HCT116 (cell line): ENCODE measurements around the gene DYNLRB2. TPM values are rescaled to one million over a fixed set of nuclear protein-coding genes. Genes with fewer than 3 reads are reported as not detected.

ENCODE experiments used
- ATAC-seq: fragments of 200-7000 bp; cut with Tn5 transposase; 2 replicates; pipeline ENCODE4 v1.9.1; 2020; ENCODE audit warnings: mild to moderate bottlenecking, moderate library complexity
- Bru-seq: library from RNA; stranded (reverse); fragments of 400-500 nt; gene quantifications from one replicate; lab custom pipeline; 2021; lab: Mats Ljungman, UMichigan
- BruChase-seq, 2 experiments: library from RNA; stranded (reverse); fragments of 400-500 nt; gene quantifications; one replicate each; lab custom pipeline; 2021; lab: Mats Ljungman, UMichigan
- BruUV-seq: library from RNA; stranded (reverse); fragments of 400-500 nt; replicated peaks from 2 replicates; lab custom pipeline; 2021; lab: Mats Ljungman, UMichigan
- CTCF ChIA-PET: fragments of 300-600 bp; sonication (Branson Sonifier 250); formaldehyde crosslinking; loops from one replicate; lab custom pipeline; 2021; ENCODE audit warnings: antibody characterized with exemption; lab: Charles Lee
- POLR2A ChIA-PET: fragments of 300-600, 350-600 bp; sonication (Branson Sonifier 250); formaldehyde crosslinking; loops from one replicate; lab custom pipeline; 2021; ENCODE audit warnings: antibody characterized with exemption; lab: Charles Lee
- RAD21 ChIA-PET, 2 experiments: fragments of 300-600 bp; sonication (Branson Sonifier 250); formaldehyde crosslinking; loops; one replicate each; lab custom pipeline; 2023; ENCODE audit warnings: low total read pairs in 2 of 2; ENCODE audit not compliant: uncharacterized antibody in 2 of 2, unreplicated experiment in 2 of 2, low non-redundant PET in 1 of 2; lab: Charles Lee
- DNase-seq: peaks from one replicate; pipeline ENCODE4 v3.0.0-alpha.2; 2010; ENCODE audit warnings: low read depth, low spot score
- H2AFZ ChIP-seq: fragments of 200-600 bp; shearing (Covaris generic), sonication (generic); 2 replicates; pipeline ENCODE4 v1.6.1; 2017; ENCODE audit warnings: low read depth, mixed run types, mixed read lengths, antibody characterized with exemption, low read length; ENCODE audit not compliant: poor library complexity, severe bottlenecking
- H3K27ac ChIP-seq: 2 replicates; pipeline ENCODE4 v1.5.1; 2012; ENCODE audit warnings: low read depth, low read length
- H3K27me3 ChIP-seq: fragments of 200-600 bp; sonication (generic); 2 replicates; pipeline ENCODE4 v1.6.1; 2016; ENCODE audit warnings: mixed run types, low read length, mixed read lengths; ENCODE audit not compliant: insufficient read depth
- H3K36me3 ChIP-seq, 2 experiments: fragments of 200-500 bp in 1 of 2; fragments of 200-600 bp in 1 of 2; sonication (Bioruptor generic) in 1 of 2; sonication (generic) in 1 of 2; 2 replicates each; pipeline versions ENCODE4 v1.5.1 to v1.6.1; 2014 to 2016; ENCODE audit warnings: low read length in 2 of 2, inconsistent platforms in 1 of 2, mixed read lengths in 1 of 2, mixed run types in 1 of 2; ENCODE audit not compliant: insufficient read depth in 2 of 2, control insufficient read depth in 1 of 2
- H3K4me1 ChIP-seq, 2 experiments: fragments of 200-600 bp in 1 of 2; sonication (generic) in 1 of 2; 2 replicates each; pipeline versions ENCODE4 v1.5.1 to v1.6.1; 2012 to 2017; ENCODE audit warnings: low read length in 2 of 2, inconsistent platforms in 1 of 2, mild to moderate bottlenecking in 1 of 2, mixed read lengths in 1 of 2, mixed run types in 1 of 2, moderate library complexity in 1 of 2; ENCODE audit not compliant: insufficient read depth in 2 of 2, control insufficient read depth in 1 of 2
- H3K4me2 ChIP-seq: fragments of 200-600 bp; sonication (generic); 2 replicates; pipeline ENCODE4 v1.6.1; 2017; ENCODE audit warnings: mixed run types, low read length, mixed read lengths
- H3K4me3 ChIP-seq, 2 experiments: fragments of 200-600 bp in 1 of 2; sonication (generic) in 1 of 2; replicated peaks in 1 of 2; 2 replicates each; pipeline ENCODE4 v1.5.1; 2011 to 2016; ENCODE audit warnings: low read length in 2 of 2, control low read depth in 1 of 2, low read depth in 1 of 2, mild to moderate bottlenecking in 1 of 2, mixed read lengths in 1 of 2, mixed run types in 1 of 2
- H3K79me2 ChIP-seq: fragments of 200-600 bp; sonication (generic); 2 replicates; pipeline ENCODE4 v1.6.1; 2017; ENCODE audit warnings: mild to moderate bottlenecking, mixed run types, low read length, moderate library complexity, mixed read lengths; ENCODE audit not compliant: insufficient read depth
- H3K9ac ChIP-seq: fragments of 200-600 bp; sonication (generic); 2 replicates; pipeline ENCODE4 v1.6.1; 2016; ENCODE audit warnings: low read length, mixed read lengths
- H3K9me2 ChIP-seq: fragments of 200-600 bp; sonication (generic), shearing (Covaris generic); 2 replicates; pipeline ENCODE4 v1.6.1; 2017; ENCODE audit warnings: mixed run types, mild to moderate bottlenecking, moderate library complexity; ENCODE audit not compliant: insufficient read depth
- H3K9me3 ChIP-seq, 2 experiments: fragments of 200-500 bp in 1 of 2; fragments of 200-600 bp in 1 of 2; sonication (Bioruptor generic) in 1 of 2; sonication (generic) in 1 of 2; 2 replicates each; pipeline ENCODE4 v1.6.1; 2014 to 2017; ENCODE audit warnings: low read length in 2 of 2, mixed read lengths in 2 of 2, inconsistent platforms in 1 of 2, low read depth in 1 of 2, mild to moderate bottlenecking in 1 of 2, mixed run types in 1 of 2, moderate library complexity in 1 of 2; ENCODE audit not compliant: control insufficient read depth in 1 of 2, insufficient read depth in 1 of 2
- H4K20me1 ChIP-seq: fragments of 200-600 bp; sonication (generic), shearing (Covaris generic); 2 replicates; pipeline ENCODE4 v1.6.1; 2017; ENCODE audit warnings: mixed run types, mild to moderate bottlenecking, moderate library complexity; ENCODE audit not compliant: insufficient read depth
- CBX3 ChIP-seq: IDR thresholded peaks from 2 replicates; pipeline ENCODE4 v1.6.1; 2012; ENCODE audit warnings: low read depth
- CEBPB ChIP-seq: IDR thresholded peaks from 2 replicates; pipeline ENCODE4 v1.6.1; 2012; ENCODE audit warnings: low read depth
- ELF1 ChIP-seq: IDR thresholded peaks from 2 replicates; pipeline ENCODE4 v1.6.1; 2012; ENCODE audit warnings: low read depth, borderline replicate concordance
- EZH2 ChIP-seq: fragments of 200-600 bp; sonication (generic); IDR thresholded peaks from 2 replicates; pipeline ENCODE4 v1.6.1; 2017; ENCODE audit warnings: antibody characterized with exemption, mixed run types
- FOSL1 ChIP-seq: IDR thresholded peaks from 2 replicates; pipeline ENCODE4 v1.6.1; 2012; ENCODE audit warnings: low read depth
- JUND ChIP-seq: IDR thresholded peaks from 2 replicates; pipeline ENCODE4 v1.6.1; 2012
- POLR2A ChIP-seq: IDR thresholded peaks from 2 replicates; pipeline ENCODE4 v1.7.0; 2011; ENCODE audit warnings: borderline replicate concordance; ENCODE audit not compliant: insufficient read depth, insufficient read length; ENCODE audit errors: extremely low read depth
- POLR2AphosphoS5 ChIP-seq: IDR thresholded peaks from 2 replicates; pipeline ENCODE4 v1.6.1; 2011; ENCODE audit warnings: mild to moderate bottlenecking, low read depth, low read length, moderate library complexity
- SIN3A ChIP-seq: IDR thresholded peaks from 2 replicates; pipeline ENCODE4 v1.6.1; 2012; ENCODE audit warnings: low read depth
- SP1 ChIP-seq: IDR thresholded peaks from 2 replicates; pipeline ENCODE4 v1.6.1; 2012; ENCODE audit warnings: low read depth
- SRF ChIP-seq: IDR thresholded peaks from 2 replicates; pipeline ENCODE4 v1.6.1; 2012; ENCODE audit warnings: low read depth
- TCF7L2 ChIP-seq: IDR thresholded peaks from 2 replicates; pipeline ENCODE4 v1.7.0; 2011; ENCODE audit warnings: borderline replicate concordance, inconsistent platforms; ENCODE audit not compliant: insufficient read depth, insufficient read length; ENCODE audit errors: extremely low read depth
- ZFX ChIP-seq: fragments of 450-650 bp; IDR thresholded peaks from 2 replicates; pipeline ENCODE4 v1.6.1; 2017
- ZNF274 ChIP-seq: fragments of 200-500 bp; sonication (Bioruptor generic); IDR thresholded peaks from 2 replicates; pipeline ENCODE4 v1.6.1; 2014; ENCODE audit warnings: mild to moderate bottlenecking, low read depth, low read length, inconsistent platforms
- intact Hi-C: fragments of 100-400 bp; cut with micrococcal nuclease; formaldehyde crosslinking; loops from 2 replicates; pipeline ENCODE4 v1.10.0; 2022
- long read RNA-seq: library from polyadenylated mRNA; unstranded; transcript quantifications from one replicate; pipeline ENCODE4 v2.0.0, GENCODE V29; 2021; ENCODE audit not compliant: unreplicated experiment
- polyA plus RNA-seq: library from polyadenylated mRNA; unstranded; fragments of >200 nt; gene quantifications from 2 replicates; pipeline ENCODE4 v1.2.1, GENCODE V29; 2012; ENCODE audit warnings: missing spikeins
- total RNA-seq: library from RNA; stranded (reverse); gene quantifications from one replicate; pipeline ENCODE4 v1.2.1, GENCODE V29; 2021; ENCODE audit not compliant: unreplicated experiment
- TF ChIP-seq, protein P1 (sequence below), 3 experiments: fragments of 200-600 bp in 1 of 3; sonication (generic) in 1 of 3; IDR thresholded peaks in 2 of 3; conservative IDR thresholded peaks in 1 of 3; 2 replicates each; pipeline ENCODE4 v1.5.1; 2012 to 2017; ENCODE audit warnings: low read depth in 2 of 3, low read length in 2 of 3, antibody characterized with exemption in 1 of 3, borderline replicate concordance in 1 of 3, control low read depth in 1 of 3, mild to moderate bottlenecking in 1 of 3, mixed read lengths in 1 of 3, mixed run types in 1 of 3, moderate library complexity in 1 of 3; ENCODE audit not compliant: insufficient read depth in 1 of 3
- TF ChIP-seq, protein P2 (sequence below): IDR thresholded peaks from 2 replicates; pipeline ENCODE4 v1.6.1; 2012
- TF ChIP-seq, protein P3 (sequence below): IDR thresholded peaks from 2 replicates; pipeline ENCODE4 v1.6.1; 2011; ENCODE audit warnings: mild to moderate bottlenecking, low read length, moderate library complexity; ENCODE audit not compliant: insufficient replicate concordance; ENCODE audit errors: extremely low read depth
- TF ChIP-seq, protein P4 (sequence below): IDR thresholded peaks from 2 replicates; pipeline ENCODE4 v1.6.1; 2012; ENCODE audit warnings: low read depth

Gene DYNLRB2
- total RNA-seq = not detected
- polyA plus RNA-seq = not detected in 2 replicates
- Bru-seq, nascent RNA = not detected
- not detected for BruChase-seq, experiment 1, labeled RNA remaining after a 6-hour chase
- not detected for BruChase-seq, experiment 2, labeled RNA remaining after a 2-hour chase
- long read RNA-seq = 0 reads

GRCh38 chr16:80540516-80541305 lies at the start of gene DYNLRB2:
Gene DYNLRB2 (plus strand): TSS chr16:80540993. CDS start chr16:80541077, 84 bp downstream.
- no peaks in the 10 kb centered on the region for H3K36me3 ChIP-seq
- no peak within 1 kb of the TSS for H3K4me2 ChIP-seq
- H3K27me3 ChIP-seq = no peaks in the 10 kb centered on the region
- H4K20me1 ChIP-seq = no peaks in the 10 kb centered on the region
- ChIA-PET RAD21 (no interaction called here), POLR2A (no interaction called here), CTCF (no interaction called here)
- ATAC-seq = no peak
- H3K4me1 ChIP-seq = no peaks in the 10 kb centered on the region
- no peak for TF ChIP-seq JUND
- TF ChIP-seq ELF1 = no peak
- no peak for TF ChIP-seq CBX3
- TF ChIP-seq, protein P1, sequence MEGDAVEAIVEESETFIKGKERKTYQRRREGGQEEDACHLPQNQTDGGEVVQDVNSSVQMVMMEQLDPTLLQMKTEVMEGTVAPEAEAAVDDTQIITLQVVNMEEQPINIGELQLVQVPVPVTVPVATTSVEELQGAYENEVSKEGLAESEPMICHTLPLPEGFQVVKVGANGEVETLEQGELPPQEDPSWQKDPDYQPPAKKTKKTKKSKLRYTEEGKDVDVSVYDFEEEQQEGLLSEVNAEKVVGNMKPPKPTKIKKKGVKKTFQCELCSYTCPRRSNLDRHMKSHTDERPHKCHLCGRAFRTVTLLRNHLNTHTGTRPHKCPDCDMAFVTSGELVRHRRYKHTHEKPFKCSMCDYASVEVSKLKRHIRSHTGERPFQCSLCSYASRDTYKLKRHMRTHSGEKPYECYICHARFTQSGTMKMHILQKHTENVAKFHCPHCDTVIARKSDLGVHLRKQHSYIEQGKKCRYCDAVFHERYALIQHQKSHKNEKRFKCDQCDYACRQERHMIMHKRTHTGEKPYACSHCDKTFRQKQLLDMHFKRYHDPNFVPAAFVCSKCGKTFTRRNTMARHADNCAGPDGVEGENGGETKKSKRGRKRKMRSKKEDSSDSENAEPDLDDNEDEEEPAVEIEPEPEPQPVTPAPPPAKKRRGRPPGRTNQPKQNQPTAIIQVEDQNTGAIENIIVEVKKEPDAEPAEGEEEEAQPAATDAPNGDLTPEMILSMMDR (IDR thresholded peaks at IDR 0.05 in 2 of 3, conservative IDR thresholded peaks at IDR 0.05 in 1 of 3; ENCODE audit: borderline replicate concordance in 1 of 3, insufficient read depth in 1 of 3, low read depth in 2 of 3, low read length in 2 of 3) = no peak
- TF ChIP-seq ZNF274 = no peak
- TF ChIP-seq SRF = no peak
- TF ChIP-seq, protein P2, sequence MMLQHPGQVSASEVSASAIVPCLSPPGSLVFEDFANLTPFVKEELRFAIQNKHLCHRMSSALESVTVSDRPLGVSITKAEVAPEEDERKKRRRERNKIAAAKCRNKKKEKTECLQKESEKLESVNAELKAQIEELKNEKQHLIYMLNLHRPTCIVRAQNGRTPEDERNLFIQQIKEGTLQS = no peak
- no peak for TF ChIP-seq SIN3A
- TF ChIP-seq, protein P3, sequence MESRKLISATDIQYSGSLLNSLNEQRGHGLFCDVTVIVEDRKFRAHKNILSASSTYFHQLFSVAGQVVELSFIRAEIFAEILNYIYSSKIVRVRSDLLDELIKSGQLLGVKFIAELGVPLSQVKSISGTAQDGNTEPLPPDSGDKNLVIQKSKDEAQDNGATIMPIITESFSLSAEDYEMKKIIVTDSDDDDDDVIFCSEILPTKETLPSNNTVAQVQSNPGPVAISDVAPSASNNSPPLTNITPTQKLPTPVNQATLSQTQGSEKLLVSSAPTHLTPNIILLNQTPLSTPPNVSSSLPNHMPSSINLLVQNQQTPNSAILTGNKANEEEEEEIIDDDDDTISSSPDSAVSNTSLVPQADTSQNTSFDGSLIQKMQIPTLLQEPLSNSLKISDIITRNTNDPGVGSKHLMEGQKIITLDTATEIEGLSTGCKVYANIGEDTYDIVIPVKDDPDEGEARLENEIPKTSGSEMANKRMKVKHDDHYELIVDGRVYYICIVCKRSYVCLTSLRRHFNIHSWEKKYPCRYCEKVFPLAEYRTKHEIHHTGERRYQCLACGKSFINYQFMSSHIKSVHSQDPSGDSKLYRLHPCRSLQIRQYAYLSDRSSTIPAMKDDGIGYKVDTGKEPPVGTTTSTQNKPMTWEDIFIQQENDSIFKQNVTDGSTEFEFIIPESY = no peak
- no peak for TF ChIP-seq ZFX
- TF ChIP-seq, protein P4, sequence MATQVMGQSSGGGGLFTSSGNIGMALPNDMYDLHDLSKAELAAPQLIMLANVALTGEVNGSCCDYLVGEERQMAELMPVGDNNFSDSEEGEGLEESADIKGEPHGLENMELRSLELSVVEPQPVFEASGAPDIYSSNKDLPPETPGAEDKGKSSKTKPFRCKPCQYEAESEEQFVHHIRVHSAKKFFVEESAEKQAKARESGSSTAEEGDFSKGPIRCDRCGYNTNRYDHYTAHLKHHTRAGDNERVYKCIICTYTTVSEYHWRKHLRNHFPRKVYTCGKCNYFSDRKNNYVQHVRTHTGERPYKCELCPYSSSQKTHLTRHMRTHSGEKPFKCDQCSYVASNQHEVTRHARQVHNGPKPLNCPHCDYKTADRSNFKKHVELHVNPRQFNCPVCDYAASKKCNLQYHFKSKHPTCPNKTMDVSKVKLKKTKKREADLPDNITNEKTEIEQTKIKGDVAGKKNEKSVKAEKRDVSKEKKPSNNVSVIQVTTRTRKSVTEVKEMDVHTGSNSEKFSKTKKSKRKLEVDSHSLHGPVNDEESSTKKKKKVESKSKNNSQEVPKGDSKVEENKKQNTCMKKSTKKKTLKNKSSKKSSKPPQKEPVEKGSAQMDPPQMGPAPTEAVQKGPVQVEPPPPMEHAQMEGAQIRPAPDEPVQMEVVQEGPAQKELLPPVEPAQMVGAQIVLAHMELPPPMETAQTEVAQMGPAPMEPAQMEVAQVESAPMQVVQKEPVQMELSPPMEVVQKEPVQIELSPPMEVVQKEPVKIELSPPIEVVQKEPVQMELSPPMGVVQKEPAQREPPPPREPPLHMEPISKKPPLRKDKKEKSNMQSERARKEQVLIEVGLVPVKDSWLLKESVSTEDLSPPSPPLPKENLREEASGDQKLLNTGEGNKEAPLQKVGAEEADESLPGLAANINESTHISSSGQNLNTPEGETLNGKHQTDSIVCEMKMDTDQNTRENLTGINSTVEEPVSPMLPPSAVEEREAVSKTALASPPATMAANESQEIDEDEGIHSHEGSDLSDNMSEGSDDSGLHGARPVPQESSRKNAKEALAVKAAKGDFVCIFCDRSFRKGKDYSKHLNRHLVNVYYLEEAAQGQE = no peak
- no peak for TF ChIP-seq POLR2AphosphoS5
- no peak for TF ChIP-seq EZH2
- no peak for TF ChIP-seq SP1
- no peak for TF ChIP-seq POLR2A
- no peak for TF ChIP-seq TCF7L2
- no peak for TF ChIP-seq CEBPB
- TF ChIP-seq FOSL1 = no peak
- H2AFZ ChIP-seq = no peak within 1 kb of the TSS
- H3K79me2 ChIP-seq = no peaks in the 10 kb centered on the region
- no peak for DNase-seq
- no peaks in the 10 kb centered on the region for H3K9me2 ChIP-seq
- BruUV-seq = no TSS peak
- H3K4me3 ChIP-seq = no peak within 1 kb of the TSS
- intact Hi-C loops = no loop called here
- H3K9me3 ChIP-seq = peaks cover 0 to 3% of the 10 kb centered on the region in 2 experiments; a peak in 1 of 4 replicates
- H3K27ac ChIP-seq = no peak within 1 kb of the TSS
- H3K9ac ChIP-seq = no peak within 1 kb of the TSS
